ENCODE data around the gene PEAK1.
"Not testable (repeated sequence)": the region's sequence is repeated elsewhere in the genome, so short reads cannot be mapped to it uniquely, and the experiment has no call there.

Gene PEAK1

GRCh38 chr15:77163781-77164384, 256.0 kb downstream of the PEAK1 start:
- DNase-seq, result no peak

GRCh38 chr15:77162872-77163633, 256.9 kb downstream of the PEAK1 start:
- no peak for DNase-seq

- no peak for DNase-seq
Measured at GRCh38 chr15:77160562-77161478, 259.1 kb downstream of the PEAK1 start.

- DNase-seq, result not testable (repeated sequence)
Measured at GRCh38 chr15:77156000-77156399, 263.9 kb downstream of the PEAK1 start.

GRCh38 chr15:77148191-77148590, 271.7 kb downstream of the PEAK1 start:
- DNase-seq, result no peak

GRCh38 chr15:77145370-77145769, 274.5 kb downstream of the PEAK1 start:
- DNase-seq, result no peak

- DNase-seq, result no peak
Measured at GRCh38 chr15:77144492-77145070, 275.3 kb downstream of the PEAK1 start.

GRCh38 chr15:77144026-77144425, 275.9 kb downstream of the PEAK1 start:
- DNase-seq, result no peak

- no peak for DNase-seq
Measured at GRCh38 chr15:77143616-77144015, 276.3 kb downstream of the PEAK1 start.

GRCh38 chr15:77143191-77143590, 276.7 kb downstream of the PEAK1 start:
- DNase-seq, result no peak

GRCh38 chr15:77140220-77140619, 279.7 kb downstream of the PEAK1 start:
- DNase-seq, result no peak

- DNase-seq, result no peak
Measured at GRCh38 chr15:77139312-77139711, 280.6 kb downstream of the PEAK1 start.

- no peak for DNase-seq
Measured at GRCh38 chr15:77138167-77138522, 281.8 kb downstream of the PEAK1 start.

GRCh38 chr15:77135181-77135580, 284.7 kb downstream of the PEAK1 start:
- no peak for DNase-seq

GRCh38 chr15:77130315-77130930, 289.5 kb downstream of the PEAK1 start:
- no peak for DNase-seq

- no peak for DNase-seq
Measured at GRCh38 chr15:77127626-77128025, 292.3 kb downstream of the PEAK1 start.

GRCh38 chr15:77126529-77127326, 293.2 kb downstream of the PEAK1 start:
- no peak for DNase-seq

- DNase-seq, result no peak
Measured at GRCh38 chr15:77123854-77124253, 296.1 kb downstream of the PEAK1 start.

- DNase-seq, result no peak
Measured at GRCh38 chr15:77122576-77122975, 297.3 kb downstream of the PEAK1 start.

GRCh38 chr15:77121599-77121998, 298.3 kb downstream of the PEAK1 start:
- no peak for DNase-seq

- no peak for DNase-seq
Measured at GRCh38 chr15:77120576-77120975, 299.3 kb downstream of the PEAK1 start.

GRCh38 chr15:77119446-77119845, 300.5 kb downstream of the PEAK1 start:
- no peak for DNase-seq
